SK-N-SH (cell line): ENCODE data around the gene AGL. TPM values are rescaled to one million over a fixed set of nuclear protein-coding genes. Genes with fewer than 3 reads are reported as not detected.
"Not testable (repeated sequence)": the region's sequence is repeated elsewhere in the genome, so short reads cannot be mapped to it uniquely, and the experiment has no call there.

Experiments used
- CTCF ChIA-PET: fragments of 300-600, 350-600 bp; formaldehyde crosslinking; extraction: SDS; loops from one replicate; lab custom pipeline; 2021; lab: Yijun Ruan, JAX
- POLR2A ChIA-PET: fragments of 350-600 bp; sonication (Branson Sonifier 250); formaldehyde crosslinking; extraction: SDS; loops from one replicate; lab custom pipeline; 2020; ENCODE audit warnings: antibody characterized with exemption, inconsistent platforms; lab: Yijun Ruan, JAX
- DNase-seq: peaks from one replicate; pipeline ENCODE4 v3.0.0; 2012
- H2AFZ ChIP-seq: fragments of 200-600 bp; sonication (generic); 2 replicates; pipeline ENCODE4 v1.8.1; 2016; ENCODE audit warnings: antibody characterized with exemption, mild to moderate bottlenecking, low read depth
- H3F3A ChIP-seq: fragments of 200-600 bp; sonication (generic); replicated peaks from 2 replicates; pipeline ENCODE3; 2016; ENCODE audit warnings: antibody characterized with exemption, mild to moderate bottlenecking; ENCODE audit not compliant: insufficient read depth
- H3K27ac ChIP-seq, 2 experiments: fragments of 200-500 bp in 1 of 2; fragments of 200-600 bp in 1 of 2; sonication (Bioruptor generic) in 1 of 2; sonication (generic), shearing (Covaris generic) in 1 of 2; 2 replicates each; pipeline versions ENCODE4 v1.5.1 to v1.6.1; 2014 to 2016; ENCODE audit warnings: low read depth in 2 of 2, inconsistent platforms in 1 of 2, low read length in 1 of 2, mild to moderate bottlenecking in 1 of 2, mixed read lengths in 1 of 2
- H3K27me3 ChIP-seq: fragments of 200-600 bp; sonication (generic), shearing (Covaris generic); 2 replicates; pipeline ENCODE4 v1.6.1; 2016; ENCODE audit warnings: mixed run types; ENCODE audit not compliant: insufficient read depth
- H3K36me3 ChIP-seq, 2 experiments: fragments of 200-500 bp in 1 of 2; fragments of 200-600 bp in 1 of 2; sonication (Bioruptor generic) in 1 of 2; sonication (generic) in 1 of 2; replicated peaks in 1 of 2; 2 replicates each; pipeline versions ENCODE3 to v1.5.1; 2014 to 2016; ENCODE audit warnings: low read length in 1 of 2, mild to moderate bottlenecking in 1 of 2; ENCODE audit not compliant: insufficient read depth in 2 of 2, control insufficient read depth in 1 of 2
- H3K4me1 ChIP-seq, 2 experiments: fragments of 200-500 bp in 1 of 2; fragments of 200-600 bp in 1 of 2; sonication (Bioruptor generic) in 1 of 2; sonication (generic), shearing (Covaris generic) in 1 of 2; 2 replicates each; pipeline versions ENCODE4 v1.5.1 to v1.6.1; 2014 to 2016; ENCODE audit warnings: low read depth in 1 of 2, low read length in 1 of 2, mixed run types in 1 of 2; ENCODE audit not compliant: insufficient read depth in 2 of 2, control insufficient read depth in 1 of 2
- H3K4me2 ChIP-seq: fragments of 200-600 bp; sonication (generic), shearing (Covaris generic); 2 replicates; pipeline ENCODE4 v1.6.1; 2017; ENCODE audit warnings: mixed run types
- H3K4me3 ChIP-seq, 2 experiments: fragments of 200-500 bp in 1 of 2; fragments of 200-600 bp in 1 of 2; sonication (Bioruptor generic) in 1 of 2; sonication (generic), shearing (Covaris generic) in 1 of 2; 2 replicates each; pipeline versions ENCODE4 v1.5.1 to v1.8.1; 2014 to 2016; ENCODE audit warnings: low read depth in 2 of 2, inconsistent platforms in 1 of 2, low read length in 1 of 2, mild to moderate bottlenecking in 1 of 2, mixed read lengths in 1 of 2, moderate library complexity in 1 of 2
- H3K79me2 ChIP-seq: fragments of 200-600 bp; sonication (generic); 2 replicates; pipeline ENCODE4 v1.8.1; 2017; ENCODE audit warnings: mild to moderate bottlenecking; ENCODE audit not compliant: insufficient read depth
- H3K9ac ChIP-seq: fragments of 200-600 bp; sonication (generic); 2 replicates; pipeline ENCODE4 v1.6.1; 2017; ENCODE audit warnings: mixed run types
- H3K9me2 ChIP-seq: fragments of 200-600 bp; sonication (generic); 2 replicates; pipeline ENCODE4 v1.6.1; 2017; ENCODE audit warnings: mixed run types
- H3K9me3 ChIP-seq: fragments of 200-600 bp; sonication (generic); 2 replicates; pipeline ENCODE4 v1.6.1; 2017; ENCODE audit warnings: mixed run types, mild to moderate bottlenecking, moderate library complexity
- H4K20me1 ChIP-seq: fragments of 200-600 bp; sonication (generic); 2 replicates; pipeline ENCODE4 v1.6.1; 2017; ENCODE audit warnings: mild to moderate bottlenecking, mixed run types; ENCODE audit not compliant: insufficient read depth
- CHD2 ChIP-seq: fragments of 150-350 bp; IDR thresholded peaks from 2 replicates; pipeline ENCODE4 v1.6.1; 2018; ENCODE audit warnings: low read length; ENCODE audit not compliant: partially characterized antibody
- EP300 ChIP-seq, 2 experiments: IDR thresholded peaks; 2 replicates each; pipeline versions ENCODE4 v1.4.0 to v1.6.1; 2012; ENCODE audit warnings: borderline replicate concordance in 1 of 2, low read depth in 1 of 2, low read length in 1 of 2
- FOSL2 ChIP-seq: IDR thresholded peaks from 2 replicates; pipeline ENCODE4 v1.4.0; 2012; ENCODE audit warnings: low read depth, mild to moderate bottlenecking, moderate library complexity, borderline replicate concordance
- FOXJ3 ChIP-seq: sonication (generic); formaldehyde crosslinking; IDR thresholded peaks from 2 replicates; pipeline ENCODE4 v1.5.1; 2020; ENCODE audit warnings: mild to moderate bottlenecking, missing genetic modification reagents
- GABPA ChIP-seq: IDR thresholded peaks from 2 replicates; pipeline ENCODE4 v1.4.0; 2012; ENCODE audit warnings: low read depth, mild to moderate bottlenecking
- GATA2 ChIP-seq: sonication (generic); formaldehyde crosslinking; IDR thresholded peaks from 2 replicates; pipeline ENCODE4 v1.5.0; 2020; ENCODE audit warnings: mild to moderate bottlenecking, missing genetic modification reagents
- IRF3 ChIP-seq: fragments of 150-350 bp; IDR thresholded peaks from 2 replicates; pipeline ENCODE4 v1.6.1; 2016; ENCODE audit warnings: mild to moderate bottlenecking, low read depth, low read length
- JUND ChIP-seq: IDR thresholded peaks from 2 replicates; pipeline ENCODE4 v1.4.0; 2012
- RAD21 ChIP-seq: IDR thresholded peaks from 2 replicates; pipeline ENCODE4 v1.6.1; 2012; ENCODE audit warnings: mild to moderate bottlenecking, low read length
- RFX5 ChIP-seq: IDR thresholded peaks from 2 replicates; pipeline ENCODE4 v1.6.1; 2012; ENCODE audit warnings: mild to moderate bottlenecking, improper control_type of control experiment, low read length
- RXRA ChIP-seq: IDR thresholded peaks from 2 replicates; pipeline ENCODE4 v1.4.0; 2012; ENCODE audit warnings: low read depth, mild to moderate bottlenecking, borderline replicate concordance
- SMC3 ChIP-seq: IDR thresholded peaks from 2 replicates; pipeline ENCODE4 v1.6.1; 2012; ENCODE audit warnings: low read depth, low read length, improper control_type of control experiment
- TAF1 ChIP-seq: IDR thresholded peaks from 2 replicates; pipeline ENCODE4 v1.6.1; 2012; ENCODE audit warnings: low read depth, mild to moderate bottlenecking, low read length, moderate library complexity, borderline replicate concordance
- TCF12 ChIP-seq: IDR thresholded peaks from 2 replicates; pipeline ENCODE4 v1.4.0; 2012
- ZBTB33 ChIP-seq: IDR thresholded peaks from 2 replicates; pipeline ENCODE4 v1.4.0; 2012; ENCODE audit warnings: low read depth, borderline replicate concordance
- WGBS: methylation state at CpG from one replicate; pipeline ENCODE4 v1.1.6; 2017; ENCODE audit warnings: low lambda C conversion rate; 5-methylcytosine and 5-hydroxymethylcytosine counted together
- polyA plus RNA-seq, 3 experiments: library from polyadenylated mRNA; depleted of rRNA; stranded (reverse); fragments of >200 nt; gene quantifications; 2 replicates each; pipeline ENCODE4 v1.2.3, GENCODE V29; 2012
- TF ChIP-seq, protein P1 (sequence below): IDR thresholded peaks from 2 replicates; pipeline ENCODE4 v1.4.0; 2012; ENCODE audit warnings: low read depth
- TF ChIP-seq, protein P2 (sequence below): IDR thresholded peaks from 2 replicates; pipeline ENCODE4 v1.4.0; 2012; ENCODE audit warnings: low read depth, borderline replicate concordance
- TF ChIP-seq, protein P3 (sequence below): IDR thresholded peaks from 2 replicates; pipeline ENCODE4; 2012

AGL gene
- polyA plus RNA-seq, 1 of the 3 experiments (the other 2 are of a cell fraction) = 1.5 TPM

- peaks cover 6% of the 10 kb centered on the region for H3F3A ChIP-seq
- H3K4me2 ChIP-seq = no peak overlapping the region
- H3K9ac ChIP-seq = no peak overlapping the region
- no peaks in the 10 kb centered on the region for H3K27me3 ChIP-seq
- H2AFZ ChIP-seq = no peak overlapping the region
- TF ChIP-seq FOSL2 = no peak
- TF ChIP-seq TAF1 = no peak
- TF ChIP-seq, all 33 proteins: peak for 0
- Histone ChIP-seq H3K79me2 (no peaks in the 10 kb centered on the region), H3K36me3 (no peaks in the 10 kb centered on the region), H3K27ac (peak overlapping the region in 1 of 2 experiments; percentile 13; a peak in 1 of 4 replicates), H3K4me1 (no peaks in the 10 kb centered on the region), H3K9me3 (no peaks in the 10 kb centered on the region), H3K4me3 (no peak overlapping the region), H3K9me2 (no peaks in the 10 kb centered on the region), H4K20me1 (no peaks in the 10 kb centered on the region)
- 46% methylated on average over 2 of the region's 2 CpGs for WGBS
- ChIA-PET POLR2A (no interaction called here), CTCF (interaction anchor here (1.1 kb wide), 1 partner anchor 10 kb away, joined by 4 read pairs; no protein-coding TSS in a partner anchor)
- no peak for DNase-seq
These were observed 106.6 kb downstream of the AGL start for GRCh38 chr1:99956755-99957154.

DNA sequence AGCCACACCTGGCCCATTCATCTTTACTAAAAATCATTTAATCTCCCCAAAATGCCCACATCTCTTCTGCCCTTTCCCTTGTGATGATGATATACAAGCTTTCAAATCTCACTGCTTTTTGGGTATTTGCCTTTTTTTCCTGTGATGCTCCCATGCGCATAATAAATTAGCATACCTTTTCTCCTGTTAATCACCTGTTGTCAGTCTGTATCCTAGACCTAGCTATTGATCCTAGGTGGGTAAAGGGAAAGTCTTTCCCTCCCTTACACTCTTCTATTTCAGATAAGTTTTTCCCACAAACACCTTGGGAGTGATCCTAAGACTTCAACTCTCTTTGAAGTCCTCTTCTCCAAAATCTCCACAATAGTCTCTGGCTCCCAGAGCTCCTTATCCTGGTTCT lies 107.7 kb downstream of the AGL start:
- TF ChIP-seq, protein P1, sequence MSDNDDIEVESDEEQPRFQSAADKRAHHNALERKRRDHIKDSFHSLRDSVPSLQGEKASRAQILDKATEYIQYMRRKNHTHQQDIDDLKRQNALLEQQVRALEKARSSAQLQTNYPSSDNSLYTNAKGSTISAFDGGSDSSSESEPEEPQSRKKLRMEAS = no peak
- TF ChIP-seq IRF3 (no peak), GATA2 (CRISPR knock-in tag) (no peak), CHD2 (no peak), TCF12 (no peak), RXRA (no peak), SMC3 (no peak), GABPA (no peak), ZBTB33 (no peak), FOSL2 (no peak), FOXJ3 (CRISPR knock-in tag) (no peak), RAD21 (no peak), RFX5 (no peak), JUND (no peak), EP300 (IDR thresholded peaks at IDR 0.05; ENCODE audit: borderline replicate concordance in 1 of 2, low read depth in 1 of 2, low read length in 1 of 2) (no peak)
- TF ChIP-seq, protein P2, sequence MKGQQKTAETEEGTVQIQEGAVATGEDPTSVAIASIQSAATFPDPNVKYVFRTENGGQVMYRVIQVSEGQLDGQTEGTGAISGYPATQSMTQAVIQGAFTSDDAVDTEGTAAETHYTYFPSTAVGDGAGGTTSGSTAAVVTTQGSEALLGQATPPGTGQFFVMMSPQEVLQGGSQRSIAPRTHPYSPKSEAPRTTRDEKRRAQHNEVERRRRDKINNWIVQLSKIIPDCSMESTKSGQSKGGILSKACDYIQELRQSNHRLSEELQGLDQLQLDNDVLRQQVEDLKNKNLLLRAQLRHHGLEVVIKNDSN = no peak
- TF ChIP-seq, protein P3, sequence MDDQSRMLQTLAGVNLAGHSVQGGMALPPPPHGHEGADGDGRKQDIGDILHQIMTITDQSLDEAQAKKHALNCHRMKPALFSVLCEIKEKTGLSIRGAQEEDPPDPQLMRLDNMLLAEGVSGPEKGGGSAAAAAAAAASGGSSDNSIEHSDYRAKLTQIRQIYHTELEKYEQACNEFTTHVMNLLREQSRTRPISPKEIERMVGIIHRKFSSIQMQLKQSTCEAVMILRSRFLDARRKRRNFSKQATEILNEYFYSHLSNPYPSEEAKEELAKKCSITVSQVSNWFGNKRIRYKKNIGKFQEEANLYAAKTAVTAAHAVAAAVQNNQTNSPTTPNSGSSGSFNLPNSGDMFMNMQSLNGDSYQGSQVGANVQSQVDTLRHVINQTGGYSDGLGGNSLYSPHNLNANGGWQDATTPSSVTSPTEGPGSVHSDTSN = no peak
- Histone ChIP-seq H3K79me2 (no peaks in the 10 kb centered on the region), H3K9me2 (no peaks in the 10 kb centered on the region), H3K27me3 (no peaks in the 10 kb centered on the region), H3K9me3 (no peaks in the 10 kb centered on the region), H4K20me1 (no peaks in the 10 kb centered on the region), H3K4me3 (no peak overlapping the region), H3K4me1 (no peaks in the 10 kb centered on the region), H3K27ac (no peak overlapping the region), H2AFZ (no peak overlapping the region), H3K4me2 (no peak overlapping the region), H3K36me3 (no peaks in the 10 kb centered on the region), H3F3A (peaks cover 11% of the 10 kb centered on the region), H3K9ac (no peak overlapping the region)
- DNase-seq = no peak
- 90% methylated on average over 1 of the region's 1 CpG for WGBS
- ChIA-PET POLR2A (no interaction called here), CTCF (no interaction called here)

GRCh38 chr1:99959189-99959705 lies 109.1 kb downstream of the AGL start:
- H3K79me2 ChIP-seq, POLR2A ChIA-PET, CTCF ChIA-PET, H3K27me3 ChIP-seq, H2AFZ ChIP-seq, DNase-seq, H3K27ac ChIP-seq, H3K9me3 ChIP-seq, H3K9me2 ChIP-seq, H3K4me3 ChIP-seq, H4K20me1 ChIP-seq, H3K9ac ChIP-seq, H3K4me1 ChIP-seq, H3K36me3 ChIP-seq, H3K4me2 ChIP-seq: not testable (repeated sequence)
- WGBS = 78% methylated on average over 7 of the region's 7 CpGs
- peaks cover 21% of the 10 kb centered on the region for H3F3A ChIP-seq
